ENCODE results near the gene PRR14. TPM values are rescaled to one million over a fixed set of nuclear protein-coding genes. Genes with fewer than 3 reads are reported as not detected.
"Not testable (repeated sequence)": the region's sequence is repeated elsewhere in the genome, so short reads cannot be mapped to it uniquely, and the experiment has no call there.

The PRR14 gene
- total RNA-seq, 8 experiments from 2014 or later, result 12.4 to 30.7 (median 19.9) TPM

DNA sequence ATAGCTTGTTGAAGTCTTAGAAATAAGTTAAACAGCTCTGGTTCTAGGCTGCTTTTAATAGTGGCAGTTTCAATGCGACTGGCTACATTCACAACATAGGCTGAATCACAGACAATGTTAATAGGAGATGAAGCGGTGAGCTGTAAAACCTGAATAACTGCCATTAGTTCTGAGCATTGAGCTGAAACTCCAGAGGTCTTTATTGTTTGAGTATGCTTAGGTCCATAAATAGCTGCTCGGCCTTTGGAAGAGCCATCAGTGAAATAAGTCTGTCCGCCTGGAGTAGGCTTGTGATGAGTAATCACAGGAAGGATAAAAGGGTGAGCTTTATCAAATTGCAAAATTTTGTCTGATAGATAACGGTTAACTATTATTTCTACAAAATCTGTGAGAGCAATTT lies 31.1 kb upstream of the PRR14 start:
- in situ Hi-C loops (cut with MboI; ENCODE audit: low pct_unique_long_range_greater_than_20kb in 2 of 9, low sequenced_read_pairs in 9 of 9, unreplicated experiment in 9 of 9), result no loop called here
- peaks cover 6 to 24% of the 10 kb centered on the region in 2 donors for H3K4me1 ChIP-seq (replicated peaks in 1 of 2)
- H3K27ac ChIP-seq, result no peak overlapping the region
- peak in 4 of 8 experiments; percentile 45 to 72 (median 62) for ATAC-seq (replicated peaks in 6 of 8)
- 18 to 93% (median 61%) methylated on average over 2 to 4 of the region's 5 CpGs; no CpG with 5 or more reads in 1 of the 10 experiments for WGBS, 10 experiments
- no peak overlapping the region for H3K4me3 ChIP-seq

DNA sequence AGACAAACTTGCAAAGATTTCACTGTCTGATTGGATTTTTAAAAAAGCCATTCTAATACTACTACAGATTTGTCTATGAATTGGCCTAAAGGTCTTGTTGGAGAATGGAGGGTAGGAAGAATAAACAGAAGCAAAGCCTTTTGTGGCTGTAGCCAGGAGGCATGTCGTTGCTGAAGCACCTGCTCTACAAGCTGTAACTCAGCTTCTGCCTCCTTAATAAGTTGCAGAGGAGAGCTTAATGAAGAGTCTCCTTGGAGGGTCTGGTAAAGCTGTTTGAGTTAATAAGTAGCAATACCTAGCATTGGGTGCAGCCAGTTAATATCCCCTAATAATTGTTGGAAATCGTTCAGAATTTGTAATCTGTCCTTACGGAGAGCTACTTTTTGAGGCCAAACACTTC lies 30.6 kb upstream of the PRR14 start:
- ATAC-seq (replicated peaks in 6 of 8), result no peak
- Histone ChIP-seq H3K4me1 (replicated peaks in 1 of 2) (peaks cover 6 to 24% of the 10 kb centered on the region in 2 donors), H3K27ac (no peak overlapping the region), H3K4me3 (no peak overlapping the region)
- in situ Hi-C loops (cut with MboI; ENCODE audit: low pct_unique_long_range_greater_than_20kb in 2 of 9, low sequenced_read_pairs in 9 of 9, unreplicated experiment in 9 of 9), result no loop called here
- 33 to 60% (median 50%) methylated on average over 1 to 3 of the region's 3 CpGs; no CpG with 5 or more reads in 3 of the 10 experiments for WGBS, 10 experiments

DNA sequence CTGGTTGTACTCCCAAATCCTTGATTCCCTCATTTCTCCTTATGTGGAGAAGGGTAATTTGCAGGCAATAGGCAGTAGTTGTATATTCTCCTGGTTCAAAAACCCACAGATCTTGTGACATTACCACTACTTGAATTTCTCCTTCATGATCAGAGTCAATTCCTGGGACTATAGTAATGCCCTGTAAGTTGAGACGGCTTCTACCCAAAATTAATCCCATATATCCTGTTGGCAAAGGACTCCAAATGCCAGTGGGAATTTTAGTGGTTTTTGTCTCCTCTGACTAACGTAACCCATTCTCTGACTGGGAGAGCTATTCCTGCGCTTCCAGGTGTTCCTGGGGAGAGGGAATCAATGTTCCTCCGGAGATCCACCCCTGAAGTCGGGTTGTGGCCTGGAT lies 29.0 kb upstream of the PRR14 start:
- Histone ChIP-seq H3K4me3 (no peak overlapping the region), H3K4me1 (replicated peaks in 1 of 2) (peaks cover 6 to 24% of the 10 kb centered on the region in 2 donors), H3K27ac (no peak overlapping the region)
- in situ Hi-C loops (cut with MboI; ENCODE audit: low pct_unique_long_range_greater_than_20kb in 2 of 9, low sequenced_read_pairs in 9 of 9, unreplicated experiment in 9 of 9), result no loop called here
- ATAC-seq (replicated peaks in 6 of 8), result no peak
- 33 to 100% (median 91%) methylated on average over 1 to 4 of the region's 5 CpGs; no CpG with 5 or more reads in 2 of the 10 experiments for WGBS, 10 experiments

DNA sequence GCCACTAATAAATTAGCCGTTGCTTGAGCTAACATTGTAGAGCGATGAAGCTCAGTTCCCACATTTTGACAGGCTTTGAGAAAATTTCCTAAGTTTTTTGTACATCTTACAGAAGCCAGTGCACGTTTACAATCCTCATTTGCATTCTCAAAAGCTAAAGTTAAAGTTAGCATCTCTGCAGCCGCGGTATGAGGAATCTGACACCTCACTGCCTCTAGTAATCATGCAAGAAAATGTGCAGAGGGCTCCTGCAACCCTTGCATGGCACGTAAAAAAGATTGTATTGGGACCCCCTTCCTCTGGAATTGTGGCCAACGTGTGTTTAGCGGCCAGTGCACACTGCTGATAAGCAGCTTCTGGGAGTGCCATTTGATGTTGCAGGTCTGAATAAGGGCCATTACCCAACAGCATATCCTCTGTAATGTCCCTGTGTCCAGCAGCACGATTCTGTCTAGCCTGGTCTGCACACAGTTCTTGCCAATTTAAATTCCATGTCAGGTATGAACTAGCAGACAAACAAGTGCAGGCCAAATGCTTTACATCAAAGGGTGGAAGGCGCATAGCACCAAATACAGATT lies 28.2 kb upstream of the PRR14 start:
- 42 to 100% (median 56%) methylated on average over 1 to 10 of the region's 10 CpGs for WGBS, 10 experiments
- H3K4me3 ChIP-seq, result no peak overlapping the region
- peaks cover 6 to 24% of the 10 kb centered on the region in 2 donors for H3K4me1 ChIP-seq (replicated peaks in 1 of 2)
- H3K27ac ChIP-seq, result no peak overlapping the region
- in situ Hi-C loops (cut with MboI; ENCODE audit: low pct_unique_long_range_greater_than_20kb in 2 of 9, low sequenced_read_pairs in 9 of 9, unreplicated experiment in 9 of 9), result no loop called here
- ATAC-seq (replicated peaks in 6 of 8), result no peak

DNA sequence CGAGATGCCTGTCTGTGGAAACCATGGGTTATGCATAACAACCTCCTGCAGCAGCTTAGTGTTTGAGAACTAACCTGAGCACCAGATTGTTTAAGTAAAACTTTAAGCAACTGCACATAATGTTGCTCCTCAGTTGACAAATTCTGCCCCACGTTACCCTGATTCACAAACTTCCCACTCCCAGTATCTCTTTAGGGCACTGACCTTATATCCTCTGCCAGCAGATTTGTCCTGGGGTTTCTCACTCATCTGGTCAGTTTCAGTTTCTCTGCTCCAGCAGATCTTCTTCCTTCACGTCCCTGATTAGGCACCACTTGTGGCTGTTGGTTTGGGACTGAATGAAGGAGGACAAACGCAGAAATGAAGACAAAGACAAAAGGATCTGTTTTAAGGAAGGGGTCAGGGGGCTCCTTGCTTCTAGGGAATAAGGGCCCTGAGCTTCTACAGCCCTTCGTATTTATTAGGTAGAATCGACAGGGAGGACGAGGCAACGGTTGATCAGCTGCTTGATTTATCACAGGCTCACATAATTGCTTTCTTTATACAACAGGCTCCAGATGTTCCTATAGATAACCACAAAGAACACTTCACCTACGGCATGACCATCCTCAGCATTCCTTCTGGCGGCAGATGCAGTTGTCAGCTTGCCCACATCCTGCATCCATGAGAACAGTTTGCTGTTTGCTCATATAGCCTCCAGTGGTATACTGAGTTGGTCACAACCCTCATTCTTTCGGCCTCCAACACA lies 27.1 kb upstream of the PRR14 start:
- 20 to 96% (median 83%) methylated on average over 1 to 11 of the region's 11 CpGs; no CpG with 5 or more reads in 1 of the 10 experiments for WGBS, 10 experiments
- in situ Hi-C loops (cut with MboI; ENCODE audit: low pct_unique_long_range_greater_than_20kb in 2 of 9, low sequenced_read_pairs in 9 of 9, unreplicated experiment in 9 of 9), result no loop called here

GRCh38 chr16:30626236-30626635 lies 24.5 kb upstream of the PRR14 start:
- in situ Hi-C loops (cut with MboI; ENCODE audit: low pct_unique_long_range_greater_than_20kb in 2 of 9, low sequenced_read_pairs in 9 of 9, unreplicated experiment in 9 of 9), result loop anchor here in 5 of 9 experiments (25.0 kb wide), 2 partner anchors 189 to 539 kb away; partner anchors contain the start of genes DCTPP1 (in 5 of the 5), SEPHS2 (in 5 of the 5), PPP4C (in 1 of the 5) and TBX6 (in 1 of the 5)

More for the DNA sequence above, 27.1 kb upstream of the PRR14 start:
- Histone ChIP-seq H3K4me3 (no peak overlapping the region), H3K4me1 (replicated peaks in 1 of 2) (peaks cover 6 to 23% of the 10 kb centered on the region in 2 donors), H3K27ac (no peak overlapping the region)
- ATAC-seq (replicated peaks in 6 of 8), result no peak

DNA sequence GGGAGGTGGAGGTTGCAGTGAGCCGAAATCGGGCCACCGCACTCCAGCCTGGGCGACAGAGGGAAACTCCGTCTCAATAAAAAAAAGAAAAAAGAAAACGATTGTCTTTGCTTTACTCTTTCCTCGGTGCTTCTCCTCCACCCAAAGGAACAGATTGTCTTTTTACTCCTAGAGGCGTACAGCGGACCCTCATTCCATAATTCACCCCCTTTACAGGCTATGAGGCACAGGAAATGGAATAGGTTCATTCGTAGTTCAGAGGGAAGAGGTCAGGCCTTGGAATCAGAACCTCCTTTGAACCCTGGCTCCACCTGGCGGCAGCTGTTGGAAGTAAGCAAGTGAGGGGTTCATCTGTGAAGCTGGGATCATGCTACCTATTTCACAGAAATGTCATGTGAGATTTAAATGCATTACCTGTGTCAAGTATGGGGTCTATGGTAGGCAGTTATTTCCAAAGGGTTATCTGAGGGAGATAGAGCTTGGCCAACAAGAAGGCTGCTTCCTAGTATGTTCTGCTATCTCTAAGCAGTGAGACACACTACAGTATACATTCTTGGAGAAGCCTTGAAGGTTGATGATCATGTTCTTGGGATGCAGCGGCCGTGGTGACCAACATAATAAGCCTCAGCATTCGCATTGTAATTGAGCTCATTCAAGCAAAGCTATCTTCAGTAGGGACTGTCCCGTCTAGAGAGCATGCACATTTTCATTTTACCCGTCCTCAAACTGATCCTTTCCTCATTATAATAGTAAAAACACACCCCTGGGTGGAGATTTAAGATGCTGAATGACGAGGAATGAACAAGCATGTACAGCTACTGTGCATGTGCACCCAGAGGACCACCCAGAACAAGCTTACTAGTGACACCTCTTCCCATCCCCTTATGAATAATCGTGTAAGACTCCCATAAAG lies 21.9 kb upstream of the PRR14 start:
- Histone ChIP-seq H3K27ac (peak overlapping the region in 1 of 2 donors; percentile 55), H3K4me3 (peak overlapping the region in 1 of 5 donors; percentile 2), H3K4me1 (replicated peaks in 1 of 2) (peaks cover 3 to 7% of the 10 kb centered on the region in 2 donors)
- WGBS, 10 experiments, result 0 to 62% (median 22%) methylated on average over 4 to 9 of the region's 18 CpGs; no CpG with 5 or more reads in 4 of the 10 experiments
- peak; percentile 77 to 94 (median 90) for ATAC-seq (replicated peaks in 6 of 8)
- in situ Hi-C loops (cut with MboI; ENCODE audit: low pct_unique_long_range_greater_than_20kb in 2 of 9, low sequenced_read_pairs in 9 of 9, unreplicated experiment in 9 of 9), result loop anchor here in 5 of 9 experiments (25.0 kb wide), 2 partner anchors 192 to 542 kb away; partner anchors contain the start of genes DCTPP1 (in 5 of the 5), SEPHS2 (in 5 of the 5), PPP4C (in 1 of the 5) and TBX6 (in 1 of the 5)

More at GRCh38 chr16:30626236-30626635, 24.5 kb upstream of the PRR14 start:
- Histone ChIP-seq H3K27ac (no peak overlapping the region), H3K4me1 (replicated peaks in 1 of 2) (peaks cover 0 to 11% of the 10 kb centered on the region in 2 donors), H3K4me3 (no peak overlapping the region)
- ATAC-seq (replicated peaks in 6 of 8), result no peak
- WGBS, 10 experiments, result 80 to 100% (median 91%) methylated on average over 1 to 7 of the region's 9 CpGs; no CpG with 5 or more reads in 3 of the 10 experiments

- H3K27ac ChIP-seq; H3K4me3 ChIP-seq; ATAC-seq (replicated peaks in 6 of 8): not testable (repeated sequence)
- H3K4me1 ChIP-seq (replicated peaks in 1 of 2), result peaks cover 9 to 14% of the 10 kb centered on the region in 2 donors
- in situ Hi-C loops (cut with MboI; ENCODE audit: low pct_unique_long_range_greater_than_20kb in 2 of 9, low sequenced_read_pairs in 9 of 9, unreplicated experiment in 9 of 9), result loop anchor here in 5 of 9 experiments (25.0 kb wide), 2 partner anchors 195 to 545 kb away; partner anchors contain the start of genes DCTPP1 (in 5 of the 5), SEPHS2 (in 5 of the 5), PPP4C (in 1 of the 5) and TBX6 (in 1 of the 5)
- WGBS, 10 experiments, result 96 to 100% (median 99%) methylated on average over 1 to 7 of the region's 7 CpGs
Measured at GRCh38 chr16:30632454-30632853, 18.3 kb upstream of the PRR14 start.

DNA sequence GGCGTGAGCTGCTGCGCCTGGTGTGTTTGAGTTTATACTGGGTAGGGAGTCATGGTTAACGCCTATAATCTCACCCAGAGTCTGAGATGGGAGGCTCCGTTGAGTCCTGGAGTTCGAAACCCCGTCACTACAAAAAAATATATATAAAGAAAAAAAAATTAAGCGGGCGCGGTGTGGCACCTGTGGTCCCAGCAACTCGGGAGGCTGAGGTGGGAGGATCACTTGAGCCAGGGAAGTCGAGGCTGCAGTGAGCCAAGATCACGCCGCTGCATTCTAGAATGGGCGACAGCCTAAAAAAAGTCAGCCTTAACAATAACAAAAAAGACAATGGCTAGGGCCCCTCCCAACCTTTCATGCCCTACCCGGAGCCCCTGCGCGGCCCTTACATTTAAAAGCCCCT lies 17.2 kb upstream of the PRR14 start:
- WGBS, 10 experiments, result 80 to 100% (median 91%) methylated on average over 1 to 11 of the region's 17 CpGs; no CpG with 5 or more reads in 2 of the 10 experiments
- H3K27ac ChIP-seq, result peak overlapping the region; percentile 77 to 83
- no peak for ATAC-seq (replicated peaks in 6 of 8)
- in situ Hi-C loops (cut with MboI; ENCODE audit: low pct_unique_long_range_greater_than_20kb in 2 of 9, low sequenced_read_pairs in 9 of 9, unreplicated experiment in 9 of 9), result loop anchor here in 5 of 9 experiments (25.0 kb wide), 2 partner anchors 196 to 546 kb away; partner anchors contain the start of genes DCTPP1 (in 5 of the 5), SEPHS2 (in 5 of the 5), PPP4C (in 1 of the 5) and TBX6 (in 1 of the 5)
- peak overlapping the region; percentile 55 to 84 (median 78) for H3K4me3 ChIP-seq
- H3K4me1 ChIP-seq (replicated peaks in 1 of 2), result peaks cover 9 to 12% of the 10 kb centered on the region in 2 donors

DNA sequence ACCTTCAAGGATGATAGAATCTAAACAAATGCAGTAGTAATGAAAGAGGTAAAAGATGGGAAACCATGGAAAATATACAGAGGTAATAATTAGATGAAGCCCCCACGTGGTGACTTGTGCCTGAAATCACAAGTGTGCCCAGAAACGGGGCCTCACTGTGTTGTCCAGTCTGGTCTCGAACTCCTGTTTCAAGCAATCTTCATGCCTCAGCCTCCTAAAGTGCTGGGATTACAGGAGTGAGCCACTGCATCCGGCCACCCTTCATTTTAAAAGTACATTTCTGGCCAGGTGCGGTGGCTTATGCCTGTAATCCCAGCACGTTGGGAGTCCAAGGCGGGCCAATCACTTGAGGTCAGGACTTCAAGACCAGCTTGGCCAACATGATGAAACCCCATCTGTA lies 14.2 kb upstream of the PRR14 start:
- in situ Hi-C loops (cut with MboI; ENCODE audit: low pct_unique_long_range_greater_than_20kb in 2 of 9, low sequenced_read_pairs in 9 of 9, unreplicated experiment in 9 of 9), result loop anchor here in 5 of 9 experiments (25.0 kb wide), 2 partner anchors 199 to 549 kb away; partner anchors contain the start of genes DCTPP1 (in 5 of the 5), SEPHS2 (in 5 of the 5), PPP4C (in 1 of the 5) and TBX6 (in 1 of the 5)
- ATAC-seq (replicated peaks in 6 of 8), result no peak

GRCh38 chr16:30637139-30637538 lies 13.6 kb upstream of the PRR14 start:
- H3K4me3 ChIP-seq; ATAC-seq (replicated peaks in 6 of 8); H3K27ac ChIP-seq: not testable (repeated sequence)
- H3K4me1 ChIP-seq (replicated peaks in 1 of 2), result peaks cover 9 to 10% of the 10 kb centered on the region in 2 donors
- in situ Hi-C loops (cut with MboI; ENCODE audit: low pct_unique_long_range_greater_than_20kb in 2 of 9, low sequenced_read_pairs in 9 of 9, unreplicated experiment in 9 of 9), result loop anchor here in 5 of 9 experiments (25.0 kb wide), 2 partner anchors 200 to 550 kb away; partner anchors contain the start of genes DCTPP1 (in 5 of the 5), SEPHS2 (in 5 of the 5), PPP4C (in 1 of the 5) and TBX6 (in 1 of the 5)
- 70 to 100% (median 80%) methylated on average over 2 to 10 of the region's 10 CpGs for WGBS, 10 experiments

More for the DNA sequence above, 14.2 kb upstream of the PRR14 start:
- no peak overlapping the region for H3K4me3 ChIP-seq
- H3K27ac ChIP-seq, result no peak overlapping the region
- H3K4me1 ChIP-seq (replicated peaks in 1 of 2), result peaks cover 9 to 10% of the 10 kb centered on the region in 2 donors
- WGBS, 10 experiments, result 90 to 100% (median 99%) methylated on average over 1 to 7 of the region's 7 CpGs; no CpG with 5 or more reads in 4 of the 10 experiments
